ENCODE data around the gene FIG4. TPM values are rescaled to one million over a fixed set of nuclear protein-coding genes. Genes with fewer than 3 reads are reported as not detected.
A peak's percentile ranks its signal among the peaks of the same experiment; 100 is the strongest.

Gene FIG4
- polyA plus RNA-seq, 1 of the 3 experiments (the other 2 are of a cell fraction), result 6.8 TPM

GRCh38 chr6:109768485-109768884 is 77.4 kb downstream of the FIG4 start:
- peaks cover 0 to 2% of the 10 kb centered on the region in 2 experiments; a peak in 2 of 4 replicates for H3K4me1 ChIP-seq (ENCODE audit: control insufficient read depth in 1 of 2, insufficient read depth in 2 of 2, low read depth in 1 of 2, low read length in 1 of 2)
- no peaks in the 10 kb centered on the region for H3K9me3 ChIP-seq
- H2AFZ ChIP-seq (ENCODE audit: low read depth), result no peak overlapping the region
- no peaks in the 10 kb centered on the region for H3K79me2 ChIP-seq (ENCODE audit: insufficient read depth)
- CTCF ChIA-PET, result no interaction called here
- WGBS (ENCODE audit: low lambda C conversion rate), result 67% methylated on average over 5 of the region's 5 CpGs
- no peaks in the 10 kb centered on the region for H3K9me2 ChIP-seq
- H3K27ac ChIP-seq (ENCODE audit: low read depth in 2 of 2, low read length in 1 of 2), result no peak overlapping the region
- no peaks in the 10 kb centered on the region for H3K27me3 ChIP-seq (ENCODE audit: insufficient read depth)
- no peak overlapping the region for H3K4me2 ChIP-seq
- POLR2A ChIA-PET, result no interaction called here
- no peaks in the 10 kb centered on the region for H3F3A ChIP-seq (replicated peaks; ENCODE audit: insufficient read depth)
- H3K36me3 ChIP-seq (replicated peaks in 1 of 2; ENCODE audit: control insufficient read depth in 1 of 2, insufficient read depth in 2 of 2, low read length in 1 of 2), result peaks cover 0 to 5% of the 10 kb centered on the region in 2 experiments
- no peaks in the 10 kb centered on the region for H4K20me1 ChIP-seq (ENCODE audit: insufficient read depth)
- TF ChIP-seq GABPA (IDR thresholded peaks at IDR 0.05; ENCODE audit: low read depth), result no peak
- no peak for TF ChIP-seq TEAD4 (IDR thresholded peaks at IDR 0.05; ENCODE audit: borderline replicate concordance, insufficient read depth)
- no peak for TF ChIP-seq CHD2 (IDR thresholded peaks at IDR 0.05; ENCODE audit: low read length, partially characterized antibody)
- no peak for TF ChIP-seq REST (IDR thresholded peaks at IDR 0.05; ENCODE audit: low read depth, low read length)
- TF ChIP-seq, protein P1, sequence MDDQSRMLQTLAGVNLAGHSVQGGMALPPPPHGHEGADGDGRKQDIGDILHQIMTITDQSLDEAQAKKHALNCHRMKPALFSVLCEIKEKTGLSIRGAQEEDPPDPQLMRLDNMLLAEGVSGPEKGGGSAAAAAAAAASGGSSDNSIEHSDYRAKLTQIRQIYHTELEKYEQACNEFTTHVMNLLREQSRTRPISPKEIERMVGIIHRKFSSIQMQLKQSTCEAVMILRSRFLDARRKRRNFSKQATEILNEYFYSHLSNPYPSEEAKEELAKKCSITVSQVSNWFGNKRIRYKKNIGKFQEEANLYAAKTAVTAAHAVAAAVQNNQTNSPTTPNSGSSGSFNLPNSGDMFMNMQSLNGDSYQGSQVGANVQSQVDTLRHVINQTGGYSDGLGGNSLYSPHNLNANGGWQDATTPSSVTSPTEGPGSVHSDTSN (IDR thresholded peaks at IDR 0.05), result peak; percentile 38; the same call in 1 of the 2 replicates
- TF ChIP-seq, protein P2, sequence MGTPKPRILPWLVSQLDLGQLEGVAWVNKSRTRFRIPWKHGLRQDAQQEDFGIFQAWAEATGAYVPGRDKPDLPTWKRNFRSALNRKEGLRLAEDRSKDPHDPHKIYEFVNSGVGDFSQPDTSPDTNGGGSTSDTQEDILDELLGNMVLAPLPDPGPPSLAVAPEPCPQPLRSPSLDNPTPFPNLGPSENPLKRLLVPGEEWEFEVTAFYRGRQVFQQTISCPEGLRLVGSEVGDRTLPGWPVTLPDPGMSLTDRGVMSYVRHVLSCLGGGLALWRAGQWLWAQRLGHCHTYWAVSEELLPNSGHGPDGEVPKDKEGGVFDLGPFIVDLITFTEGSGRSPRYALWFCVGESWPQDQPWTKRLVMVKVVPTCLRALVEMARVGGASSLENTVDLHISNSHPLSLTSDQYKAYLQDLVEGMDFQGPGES (IDR thresholded peaks at IDR 0.05; ENCODE audit: low read depth, low read length), result no peak
- TF ChIP-seq MAX (IDR thresholded peaks at IDR 0.05; ENCODE audit: low read depth), result no peak
- TF ChIP-seq RXRA (IDR thresholded peaks at IDR 0.05; ENCODE audit: borderline replicate concordance, low read depth), result no peak
- H3K4me3 ChIP-seq (ENCODE audit: low read depth in 2 of 2, low read length in 1 of 2), result no peak overlapping the region
- no peak overlapping the region for H3K9ac ChIP-seq
- DNase-seq, result no peak

DNA sequence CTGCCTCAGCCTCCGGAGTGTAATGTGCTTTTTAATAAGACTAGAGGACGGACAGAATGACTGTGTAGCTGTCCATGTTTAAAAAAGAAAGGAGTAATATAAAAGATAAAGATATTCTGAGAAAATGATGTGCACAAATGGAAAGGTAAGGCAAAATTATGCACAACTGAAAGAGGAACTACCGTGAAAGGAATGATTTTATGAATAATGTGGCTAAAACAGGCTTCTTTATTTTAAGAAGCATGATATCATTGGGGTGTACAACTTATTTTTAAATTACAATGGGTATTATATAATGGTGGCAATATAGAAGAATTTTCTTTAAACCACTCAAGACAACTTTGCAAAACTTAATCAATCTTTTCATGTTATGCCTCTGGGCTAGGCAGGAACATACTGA is 78.1 kb downstream of the FIG4 start:
- H3K9me3 ChIP-seq, result no peaks in the 10 kb centered on the region
- no peaks in the 10 kb centered on the region for H3F3A ChIP-seq (replicated peaks; ENCODE audit: insufficient read depth)
- H3K27me3 ChIP-seq (ENCODE audit: insufficient read depth), result no peaks in the 10 kb centered on the region
- POLR2A ChIA-PET, result no interaction called here
- H3K9ac ChIP-seq, result no peak overlapping the region
- H2AFZ ChIP-seq (ENCODE audit: low read depth), result no peak overlapping the region
- no peak overlapping the region for H3K27ac ChIP-seq (ENCODE audit: low read depth in 2 of 2, low read length in 1 of 2)
- no peak overlapping the region for H3K4me3 ChIP-seq (ENCODE audit: low read depth in 2 of 2, low read length in 1 of 2)
- H3K79me2 ChIP-seq (ENCODE audit: insufficient read depth), result no peaks in the 10 kb centered on the region
- H3K4me2 ChIP-seq, result no peak overlapping the region
- H3K36me3 ChIP-seq (replicated peaks in 1 of 2; ENCODE audit: control insufficient read depth in 1 of 2, insufficient read depth in 2 of 2, low read length in 1 of 2), result peaks cover 0 to 5% of the 10 kb centered on the region in 2 experiments
- DNase-seq, result no peak
- peaks cover 0 to 2% of the 10 kb centered on the region in 2 experiments; a peak in 1 of 4 replicates for H3K4me1 ChIP-seq (ENCODE audit: control insufficient read depth in 1 of 2, insufficient read depth in 2 of 2, low read depth in 1 of 2, low read length in 1 of 2)
- H3K9me2 ChIP-seq, result no peaks in the 10 kb centered on the region
- CTCF ChIA-PET, result no interaction called here
- 95% methylated on average over 3 of the region's 3 CpGs for WGBS (ENCODE audit: low lambda C conversion rate)
- H4K20me1 ChIP-seq (ENCODE audit: insufficient read depth), result no peaks in the 10 kb centered on the region
- TF ChIP-seq SIN3A (IDR thresholded peaks at IDR 0.05; ENCODE audit: borderline replicate concordance, low read depth, low read length), result no peak
- TF ChIP-seq FOXM1 (IDR thresholded peaks at IDR 0.05; ENCODE audit: low read depth), result no peak
- TF ChIP-seq, protein P1 (IDR thresholded peaks at IDR 0.05), result no peak
- no peak for TF ChIP-seq EP300 (IDR thresholded peaks at IDR 0.05; ENCODE audit: borderline replicate concordance in 1 of 2, low read depth in 1 of 2, low read length in 1 of 2)
- no peak for TF ChIP-seq JUND (IDR thresholded peaks at IDR 0.05)
- TF ChIP-seq POLR2AphosphoS5 (IDR thresholded peaks at IDR 0.05; ENCODE audit: low read depth, low read length), result no peak
- no peak for TF ChIP-seq EZH2phosphoT487 (IDR thresholded peaks at IDR 0.05; ENCODE audit: borderline replicate concordance, low read depth)
- TF ChIP-seq ELF1 (IDR thresholded peaks at IDR 0.05), result no peak
- TF ChIP-seq NFIC (IDR thresholded peaks at IDR 0.05; ENCODE audit: borderline replicate concordance), result no peak
- no peak for TF ChIP-seq GATA2 (CRISPR knock-in tag; IDR thresholded peaks at IDR 0.05)
- no peak for TF ChIP-seq FOSL2 (IDR thresholded peaks at IDR 0.05; ENCODE audit: borderline replicate concordance, low read depth)
- TF ChIP-seq SMC3 (IDR thresholded peaks at IDR 0.05; ENCODE audit: low read depth, low read length), result no peak
- no peak for TF ChIP-seq TCF12 (IDR thresholded peaks at IDR 0.05)
